GM21825 (cell line): ENCODE data around the gene ZAR1L.
A peak's percentile ranks its signal among the peaks of the same experiment; 100 is the strongest.
"Not testable (repeated sequence)": the region's sequence is repeated elsewhere in the genome, so short reads cannot be mapped to it uniquely, and the experiment has no call there.

Experiments
- ATAC-seq: cut with Tn5 transposase; IDR thresholded peaks from one replicate; pipeline ENCODE4 v1.9.1; 2021; ENCODE audit warnings: mild to moderate bottlenecking, moderate library complexity; ENCODE audit not compliant: unreplicated experiment

Gene ZAR1L, protein sequence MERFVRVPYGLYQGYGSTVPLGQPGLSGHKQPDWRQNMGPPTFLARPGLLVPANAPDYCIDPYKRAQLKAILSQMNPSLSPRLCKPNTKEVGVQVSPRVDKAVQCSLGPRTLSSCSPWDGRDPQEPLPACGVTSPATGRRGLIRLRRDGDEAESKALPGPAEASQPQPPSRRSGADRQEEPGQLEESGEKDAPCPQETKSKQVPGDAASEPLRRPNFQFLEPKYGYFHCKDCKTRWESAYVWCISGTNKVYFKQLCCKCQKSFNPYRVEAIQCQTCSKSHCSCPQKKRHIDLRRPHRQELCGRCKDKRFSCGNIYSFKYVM

DNA sequence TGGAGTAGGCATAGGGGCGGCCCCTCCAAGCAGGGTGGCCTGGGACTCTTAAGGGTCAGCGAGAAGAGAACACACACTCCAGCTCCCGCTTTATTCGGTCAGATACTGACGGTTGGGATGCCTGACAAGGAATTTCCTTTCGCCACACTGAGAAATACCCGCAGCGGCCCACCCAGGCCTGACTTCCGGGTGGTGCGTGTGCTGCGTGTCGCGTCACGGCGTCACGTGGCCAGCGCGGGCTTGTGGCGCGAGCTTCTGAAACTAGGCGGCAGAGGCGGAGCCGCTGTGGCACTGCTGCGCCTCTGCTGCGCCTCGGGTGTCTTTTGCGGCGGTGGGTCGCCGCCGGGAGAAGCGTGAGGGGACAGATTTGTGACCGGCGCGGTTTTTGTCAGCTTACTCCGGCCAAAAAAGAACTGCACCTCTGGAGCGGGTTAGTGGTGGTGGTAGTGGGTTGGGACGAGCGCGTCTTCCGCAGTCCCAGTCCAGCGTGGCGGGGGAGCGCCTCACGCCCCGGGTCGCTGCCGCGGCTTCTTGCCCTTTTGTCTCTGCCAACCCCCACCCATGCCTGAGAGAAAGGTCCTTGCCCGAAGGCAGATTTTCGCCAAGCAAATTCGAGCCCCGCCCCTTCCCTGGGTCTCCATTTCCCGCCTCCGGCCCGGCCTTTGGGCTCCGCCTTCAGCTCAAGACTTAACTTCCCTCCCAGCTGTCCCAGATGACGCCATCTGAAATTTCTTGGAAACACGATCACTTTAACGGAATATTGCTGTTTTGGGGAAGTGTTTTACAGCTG is at the start of gene ZAR1L, which contains the start of gene BRCA2:
TSS of gene ZAR1L (minus strand) at position 126 of the 790 bp plus-strand sequence. CDS start 3,438 bp downstream, outside the sequence.
TSS of gene BRCA2 (plus strand) at position 271 of the 790 bp plus-strand sequence. CDS start 953 bp downstream, outside the sequence.
- peak; percentile 92 for ATAC-seq

DNA sequence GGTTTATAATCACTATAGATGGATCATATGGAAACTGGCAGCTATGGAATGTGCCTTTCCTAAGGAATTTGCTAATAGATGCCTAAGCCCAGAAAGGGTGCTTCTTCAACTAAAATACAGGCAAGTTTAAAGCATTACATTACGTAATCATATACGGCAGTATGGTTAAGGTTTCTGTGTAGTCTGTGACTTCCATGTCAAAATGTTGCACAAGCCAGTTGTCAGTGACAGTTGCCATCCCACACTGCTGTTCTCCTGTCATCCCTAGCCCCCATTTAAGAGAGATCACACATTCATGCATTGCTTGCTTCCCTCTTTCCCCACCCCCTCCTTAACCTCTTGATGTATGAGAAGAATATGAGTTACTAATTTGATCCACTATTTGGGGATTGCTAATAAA is 47.4 kb upstream of the ZAR1L start:
- no peak for ATAC-seq

DNA sequence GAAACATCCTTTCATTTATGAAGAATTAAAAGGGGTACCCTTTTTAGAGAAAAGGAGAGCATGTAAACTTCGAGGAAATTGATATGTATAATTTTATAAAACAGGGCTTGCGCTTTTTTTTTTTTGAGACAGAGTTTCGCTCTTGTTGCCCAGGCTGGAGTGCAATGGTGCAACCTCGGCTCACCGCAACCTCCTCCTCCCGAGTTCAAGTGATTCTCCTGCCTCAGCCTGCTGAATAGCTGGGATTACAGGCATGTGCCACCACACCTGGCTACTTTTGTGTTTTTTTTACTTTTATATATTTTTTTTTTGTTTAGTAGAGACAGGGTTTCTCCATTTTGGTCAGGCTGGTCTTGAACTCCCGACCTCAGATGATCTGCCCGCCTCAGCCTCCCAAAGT is 40.8 kb upstream of the ZAR1L start:
- not testable (repeated sequence) for ATAC-seq

DNA sequence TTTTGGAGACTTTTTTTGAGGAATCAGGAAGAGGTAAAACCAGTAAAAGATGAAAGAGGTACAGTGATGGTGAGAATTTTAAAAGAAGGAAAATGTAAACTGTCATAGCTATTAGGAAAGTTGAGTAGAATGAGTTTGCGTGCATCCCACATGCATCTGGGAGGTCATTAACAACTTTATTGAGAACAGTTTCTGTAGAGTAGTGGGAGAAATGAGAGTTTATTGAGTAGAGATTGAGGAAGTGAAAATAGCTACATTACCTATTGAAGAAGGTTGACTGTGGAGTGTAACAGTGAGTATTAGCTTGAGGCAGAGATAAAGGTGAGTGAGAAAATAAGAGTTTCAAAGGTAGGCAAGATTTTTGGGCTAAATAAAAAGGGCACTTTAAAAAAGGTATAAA is 38.9 kb upstream of the ZAR1L start:
- ATAC-seq, result peak; percentile 46

DNA sequence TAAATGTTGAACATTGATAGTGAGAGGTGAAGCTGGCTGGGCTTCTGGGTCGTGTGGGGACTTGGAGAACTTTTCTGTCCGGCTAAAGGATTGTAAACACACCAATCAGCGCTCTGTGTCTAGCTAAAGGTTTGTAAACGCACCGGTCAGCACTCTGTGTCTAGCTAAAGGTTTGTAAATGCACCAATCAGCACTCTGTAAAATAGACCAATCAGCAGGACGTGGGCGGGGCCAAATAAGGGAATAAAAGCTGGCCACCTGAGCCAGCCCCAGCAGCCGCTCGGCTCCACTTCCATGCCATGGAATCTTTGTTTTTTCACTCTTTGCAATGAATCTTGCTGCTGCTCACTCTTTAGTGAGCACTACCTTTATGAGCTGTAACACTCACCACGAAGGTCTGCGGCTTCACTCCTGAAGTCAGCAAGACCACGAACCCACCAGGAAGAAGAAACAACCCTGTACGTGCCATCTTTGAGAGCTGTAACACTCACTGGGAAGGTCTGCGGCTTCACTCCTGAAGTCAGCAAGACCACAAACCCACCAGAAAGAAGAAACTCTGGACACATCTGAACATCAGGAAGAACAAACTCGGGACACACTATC is 35.8 kb upstream of the ZAR1L start:
- not testable (repeated sequence) for ATAC-seq

DNA sequence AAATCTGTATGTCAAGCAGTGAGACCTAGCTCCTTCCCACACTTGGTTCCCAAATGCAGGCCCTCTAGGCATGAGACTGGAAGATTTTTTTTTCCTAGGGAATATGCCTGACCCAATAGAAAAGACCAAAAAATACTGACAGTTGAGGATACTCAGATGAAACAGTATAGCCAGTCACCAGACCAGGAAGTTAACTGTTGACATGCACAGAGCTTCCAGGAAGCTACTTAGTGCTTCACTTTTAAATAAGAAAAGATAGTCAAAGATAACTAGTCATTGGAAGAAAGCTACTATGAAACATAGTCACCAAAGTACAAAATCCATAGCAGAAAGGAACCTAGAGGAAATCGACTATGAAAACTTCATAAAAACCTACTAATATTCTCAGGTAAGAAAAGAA is 32.5 kb upstream of the ZAR1L start:
- ATAC-seq, result no peak

DNA sequence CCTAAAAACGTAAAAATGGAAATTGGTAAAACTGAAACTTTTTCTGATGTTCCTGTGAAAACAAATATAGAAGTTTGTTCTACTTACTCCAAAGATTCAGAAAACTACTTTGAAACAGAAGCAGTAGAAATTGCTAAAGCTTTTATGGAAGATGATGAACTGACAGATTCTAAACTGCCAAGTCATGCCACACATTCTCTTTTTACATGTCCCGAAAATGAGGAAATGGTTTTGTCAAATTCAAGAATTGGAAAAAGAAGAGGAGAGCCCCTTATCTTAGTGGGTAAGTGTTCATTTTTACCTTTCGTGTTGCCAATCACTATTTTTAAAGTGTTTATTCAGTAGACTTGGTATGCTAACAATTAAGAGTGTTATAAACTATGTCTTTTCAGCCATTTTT is 25.8 kb upstream of the ZAR1L start:
- no peak for ATAC-seq

DNA sequence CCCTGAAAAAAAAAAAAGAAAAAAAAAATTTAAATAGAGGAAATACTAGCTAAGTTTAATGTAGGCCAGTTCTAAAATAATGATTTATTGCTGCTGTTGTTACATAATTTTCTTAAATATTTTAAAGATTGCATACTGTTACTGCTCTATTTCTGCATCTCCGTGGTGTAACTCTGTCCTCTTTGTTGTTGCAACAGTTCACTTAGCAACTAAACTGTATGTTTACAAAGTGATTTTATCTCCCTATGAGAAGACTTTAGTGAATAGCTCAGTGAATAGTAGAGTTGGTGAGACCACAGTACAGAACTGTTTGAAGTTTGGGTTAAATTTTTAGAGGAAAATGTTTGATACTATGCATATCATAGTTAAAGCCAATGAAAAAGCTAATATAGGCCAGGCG is 19.5 kb upstream of the ZAR1L start:
- ATAC-seq, result no peak

DNA sequence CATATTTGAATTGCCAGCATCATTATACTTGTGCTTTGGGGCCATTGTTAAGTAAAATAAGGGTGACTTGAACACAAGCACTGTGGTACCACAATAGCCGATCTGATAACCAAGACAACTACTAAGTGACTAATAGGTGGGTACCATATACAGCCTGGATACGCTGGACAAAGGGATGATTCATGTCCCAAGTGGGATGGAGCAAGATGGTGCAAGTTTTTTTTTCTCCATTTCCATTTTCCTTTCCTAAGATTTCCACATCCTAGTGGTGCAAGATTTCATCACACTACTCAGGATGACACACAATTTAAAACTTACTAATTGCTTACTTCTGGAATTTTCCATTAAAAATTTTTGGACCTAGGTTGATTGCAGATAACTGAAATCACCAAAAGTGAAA is 15.3 kb upstream of the ZAR1L start:
- ATAC-seq, result no peak

DNA sequence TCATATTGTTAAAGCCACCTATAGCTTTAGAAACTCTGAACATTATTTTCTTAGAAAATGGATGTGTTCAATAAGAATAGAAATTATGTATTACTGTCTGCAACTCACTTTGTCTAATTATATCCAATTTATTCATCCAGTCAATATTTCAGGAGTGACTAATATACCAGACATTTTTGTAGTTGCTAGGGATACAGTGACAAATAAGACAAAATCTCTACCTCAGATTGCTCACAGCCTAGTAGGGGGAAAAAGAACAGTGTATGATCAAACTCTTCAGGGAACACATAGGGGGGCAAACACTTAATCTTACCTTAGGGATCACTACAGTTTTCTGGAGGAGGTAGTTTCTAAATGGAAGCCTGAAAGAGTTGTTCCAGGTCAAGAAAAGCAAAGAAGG is 8.7 kb upstream of the ZAR1L start:
- ATAC-seq, result no peak

DNA sequence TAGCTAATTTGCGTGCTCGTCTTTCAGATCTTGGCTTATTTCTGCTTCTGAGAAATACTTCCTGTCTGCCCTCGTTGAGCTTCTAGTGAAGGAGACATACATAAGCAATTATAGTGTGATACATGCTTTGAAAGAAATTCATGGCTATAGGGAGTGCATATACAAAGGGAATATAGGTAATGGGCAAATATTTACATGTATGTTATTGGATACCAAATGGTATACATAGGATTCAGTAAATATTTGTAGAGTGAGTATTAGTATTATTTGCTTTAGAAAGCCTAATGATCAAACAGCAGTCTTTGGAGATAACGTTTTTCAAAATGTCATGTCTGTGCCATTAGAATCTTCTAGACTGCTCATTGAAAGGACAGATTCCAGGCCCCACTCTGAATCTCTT is 5.4 kb upstream of the ZAR1L start:
- ATAC-seq, result no peak

DNA sequence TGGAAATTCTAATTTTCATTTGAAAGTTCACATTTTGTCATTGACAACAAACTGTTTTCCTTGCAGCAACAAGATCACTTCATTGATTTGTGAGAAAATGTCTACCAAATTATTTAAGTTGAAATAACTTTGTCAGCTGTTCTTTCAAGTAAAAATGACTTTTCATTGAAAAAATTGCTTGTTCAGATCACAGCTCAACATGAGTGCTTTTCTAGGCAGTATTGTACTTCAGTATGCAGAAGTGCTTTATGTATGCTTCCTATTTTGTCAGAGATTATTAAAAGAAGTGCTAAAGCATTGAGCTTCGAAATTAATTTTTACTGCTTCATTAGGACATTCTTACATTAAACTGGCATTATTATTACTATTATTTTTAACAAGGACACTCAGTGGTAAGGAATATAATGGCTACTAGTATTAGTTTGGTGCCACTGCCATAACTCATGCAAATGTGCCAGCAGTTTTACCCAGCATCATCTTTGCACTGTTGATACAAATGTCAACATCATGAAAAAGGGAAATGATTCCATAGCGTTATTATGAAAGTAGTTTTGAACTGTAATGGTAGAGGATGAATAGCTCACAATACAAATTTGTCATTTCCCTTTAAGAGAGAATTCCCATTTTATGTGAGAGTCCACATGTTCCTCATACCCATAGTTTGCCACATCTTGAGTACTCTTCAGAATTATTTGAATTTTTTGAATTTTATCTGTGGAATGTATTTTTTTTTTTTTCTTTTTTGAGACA is 2.7 kb upstream of the ZAR1L start:
- no peak for ATAC-seq

DNA sequence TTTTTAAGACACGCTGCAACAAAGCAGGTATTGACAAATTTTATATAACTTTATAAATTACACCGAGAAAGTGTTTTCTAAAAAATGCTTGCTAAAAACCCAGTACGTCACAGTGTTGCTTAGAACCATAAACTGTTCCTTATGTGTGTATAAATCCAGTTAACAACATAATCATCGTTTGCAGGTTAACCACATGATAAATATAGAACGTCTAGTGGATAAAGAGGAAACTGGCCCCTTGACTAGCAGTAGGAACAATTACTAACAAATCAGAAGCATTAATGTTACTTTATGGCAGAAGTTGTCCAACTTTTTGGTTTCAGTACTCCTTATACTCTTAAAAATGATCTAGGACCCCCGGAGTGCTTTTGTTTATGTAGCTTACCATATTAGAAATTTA is 1.3 kb upstream of the ZAR1L start:
- ATAC-seq, result no peak

DNA sequence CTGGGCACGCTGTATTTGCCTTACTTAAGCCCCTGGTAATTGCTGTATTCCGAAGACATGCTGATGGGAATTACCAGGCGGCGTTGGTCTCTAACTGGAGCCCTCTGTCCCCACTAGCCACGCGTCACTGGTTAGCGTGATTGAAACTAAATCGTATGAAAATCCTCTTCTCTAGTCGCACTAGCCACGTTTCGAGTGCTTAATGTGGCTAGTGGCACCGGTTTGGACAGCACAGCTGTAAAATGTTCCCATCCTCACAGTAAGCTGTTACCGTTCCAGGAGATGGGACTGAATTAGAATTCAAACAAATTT is 821 bp upstream of the ZAR1L start:
- ATAC-seq, result peak; percentile 51

DNA sequence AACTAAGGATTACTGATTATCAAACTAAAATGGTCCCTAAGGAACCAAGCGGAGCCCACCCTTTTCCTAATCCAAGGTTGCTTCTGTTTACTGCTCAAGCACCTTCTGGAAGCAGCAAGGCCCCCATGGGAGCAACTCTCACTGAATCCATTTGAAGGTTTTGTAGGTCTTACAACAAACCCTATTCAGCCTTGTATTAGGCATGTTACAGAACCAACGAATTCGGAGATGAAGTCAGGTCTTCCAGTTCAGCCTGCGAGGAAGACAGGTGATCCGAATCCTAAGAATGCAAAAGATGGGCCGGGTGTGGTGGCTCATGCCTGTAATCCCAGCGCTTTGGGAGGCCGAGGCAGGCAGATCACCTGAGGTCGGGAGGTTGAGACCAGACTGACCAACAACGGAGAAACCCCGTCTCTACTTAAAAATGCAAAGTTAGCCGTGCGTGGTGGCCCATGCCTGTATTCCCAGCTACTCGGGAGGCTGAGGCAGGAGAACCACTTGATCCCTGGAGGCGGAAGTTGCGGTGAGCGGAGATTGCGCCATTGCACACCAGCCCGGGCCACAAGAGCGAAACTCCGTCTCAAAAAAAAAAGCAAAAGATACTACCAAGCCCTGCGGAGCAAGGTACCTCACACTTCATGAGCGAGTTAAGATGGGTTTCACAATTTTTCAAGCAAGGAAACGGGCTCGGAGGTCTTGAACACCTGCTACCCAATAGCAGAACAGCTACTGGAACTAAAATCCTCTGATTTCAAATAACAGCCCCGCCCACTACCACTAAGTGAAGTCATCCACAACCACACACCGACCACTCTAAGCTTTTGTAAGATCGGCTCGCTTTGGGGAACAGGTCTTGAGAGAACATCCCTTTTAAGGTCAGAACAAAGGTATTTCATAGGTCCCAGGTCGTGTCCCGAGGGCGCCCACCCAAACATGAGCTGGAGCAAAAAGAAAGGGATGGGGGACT is 609 bp downstream of the ZAR1L start:
- ATAC-seq, result peak; percentile 15

DNA sequence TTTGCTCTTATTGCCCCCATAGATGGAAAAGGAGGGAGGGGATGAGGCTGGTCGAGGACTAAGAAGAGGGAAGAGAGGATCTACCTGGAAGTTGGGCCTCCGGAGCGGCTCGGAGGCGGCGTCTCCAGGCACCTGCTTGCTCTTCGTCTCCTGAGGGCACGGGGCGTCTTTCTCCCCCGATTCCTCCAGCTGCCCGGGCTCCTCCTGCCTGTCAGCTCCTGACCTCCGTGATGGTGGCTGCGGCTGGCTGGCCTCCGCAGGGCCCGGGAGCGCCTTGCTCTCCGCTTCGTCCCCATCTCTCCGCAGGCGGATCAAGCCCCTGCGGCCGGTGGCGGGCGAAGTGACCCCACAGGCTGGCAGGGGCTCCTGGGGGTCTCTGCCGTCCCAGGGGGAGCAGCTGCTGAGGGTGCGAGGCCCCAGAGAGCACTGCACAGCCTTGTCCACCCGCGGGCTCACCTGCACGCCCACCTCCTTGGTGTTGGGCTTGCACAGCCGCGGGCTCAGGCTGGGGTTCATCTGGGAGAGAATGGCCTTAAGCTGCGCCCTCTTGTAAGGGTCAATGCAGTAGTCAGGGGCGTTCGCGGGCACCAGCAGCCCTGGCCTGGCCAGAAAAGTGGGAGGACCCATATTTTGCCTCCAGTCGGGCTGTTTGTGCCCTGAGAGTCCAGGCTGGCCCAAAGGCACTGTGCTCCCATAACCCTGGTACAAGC is 3.8 kb downstream of the ZAR1L start:
- ATAC-seq, result no peak

DNA sequence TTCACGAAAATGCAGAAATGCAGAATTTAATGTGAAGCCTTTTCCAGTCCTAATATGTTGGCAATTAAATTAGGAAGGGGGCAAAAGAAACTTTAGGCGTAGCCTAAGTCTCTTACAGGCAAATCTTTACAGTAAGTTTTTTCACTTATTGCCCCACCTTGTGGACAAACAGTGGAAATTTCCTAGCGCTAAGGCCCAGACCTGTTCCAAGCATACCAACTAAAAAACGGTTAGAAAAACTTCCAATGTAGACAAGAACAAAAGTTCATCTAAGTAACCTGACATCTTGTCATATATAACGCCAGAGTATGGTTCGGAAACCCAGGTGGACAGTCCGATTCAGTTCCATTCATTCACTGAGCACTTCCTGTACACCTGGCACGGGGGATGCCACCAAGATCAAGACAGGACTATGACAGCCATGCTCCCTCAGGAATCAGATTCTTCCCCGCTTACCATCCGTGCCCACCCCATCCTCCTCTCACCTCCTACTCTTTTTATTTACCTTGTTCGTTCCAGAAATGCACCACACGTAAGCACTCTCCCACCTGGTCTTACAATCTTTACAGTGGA is 4.9 kb downstream of the ZAR1L start:
- peak; percentile 53 for ATAC-seq

DNA sequence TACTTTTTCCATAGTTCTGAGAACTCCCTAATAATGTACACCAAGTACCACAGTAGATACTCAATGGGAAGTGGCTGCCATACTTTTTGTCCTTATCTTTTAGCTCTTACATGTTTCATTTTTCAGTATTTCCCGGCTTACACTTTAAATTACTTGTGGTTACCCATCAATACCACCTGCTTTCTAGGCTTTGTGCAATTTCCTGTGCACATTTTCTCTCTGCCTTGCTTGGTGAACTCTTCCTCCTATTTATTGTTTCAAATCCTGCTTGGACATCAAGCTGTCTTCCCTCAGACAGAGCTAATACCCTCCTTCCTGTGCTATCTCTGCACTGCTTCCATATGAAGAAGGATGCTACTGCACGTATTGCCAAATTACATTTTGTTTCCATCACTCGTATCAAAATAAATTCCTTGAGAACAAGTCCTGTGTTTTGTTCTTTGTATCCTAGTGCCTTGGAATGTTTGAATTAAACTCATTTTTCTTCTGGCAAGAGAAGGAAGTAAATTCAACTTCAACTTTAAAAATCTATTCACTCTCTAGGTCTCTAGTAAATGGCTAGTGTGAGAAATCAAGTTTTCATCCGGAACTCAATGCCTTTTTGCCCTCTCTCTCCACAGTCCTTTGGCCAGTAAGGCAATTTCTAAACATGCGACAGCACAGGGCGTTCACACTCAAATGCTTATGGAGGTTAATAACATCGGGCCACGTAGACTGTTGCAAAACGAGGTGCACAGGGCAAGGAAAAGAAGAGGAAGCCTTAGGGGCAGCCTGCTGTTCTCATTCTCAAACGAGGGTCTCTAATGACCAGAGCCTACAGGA is 5.6 kb downstream of the ZAR1L start:
- peak; percentile 14 for ATAC-seq
